PC-9 (cell line): ENCODE data around the gene OPN3. TPM values are rescaled to one million over a fixed set of nuclear protein-coding genes. Genes with fewer than 3 reads are reported as not detected.

Experiments used
- BruUV-seq: library from RNA; stranded (reverse); fragments of 400-500 nt; replicated peaks from 2 replicates; lab custom pipeline; 2021; lab: Mats Ljungman, UMichigan
- CTCF ChIA-PET: fragments of 300-600 bp; sonication (Branson Sonifier 250); formaldehyde crosslinking; loops from one replicate; lab custom pipeline; 2022; ENCODE audit warnings: antibody characterized with exemption; lab: Charles Lee
- POLR2A ChIA-PET: fragments of 300-600 bp; sonication (Branson Sonifier 250); formaldehyde crosslinking; loops from one replicate; lab custom pipeline; 2022; ENCODE audit warnings: antibody characterized with exemption; ENCODE audit not compliant: unreplicated experiment; lab: Charles Lee
- DNase-seq, 2 experiments: peaks; one replicate each; pipeline versions ENCODE4 v3.0.0 to v3.0.0-alpha.2; 2015 to 2022; ENCODE audit warnings: mixed read lengths in 1 of 2
- H2AFZ ChIP-seq: fragments of 200-600 bp; sonication (generic); 2 replicates; pipeline ENCODE4 v1.8.1; 2017; ENCODE audit warnings: antibody characterized with exemption
- H3F3A ChIP-seq: fragments of 200-600 bp; sonication (generic); 2 replicates; pipeline ENCODE4 v1.8.1; 2017; ENCODE audit warnings: antibody characterized with exemption, mild to moderate bottlenecking, low read depth; ENCODE audit not compliant: insufficient read depth
- H3K27ac ChIP-seq: fragments of 200-600 bp; sonication (generic); 2 replicates; pipeline ENCODE4 v1.6.1; 2016; ENCODE audit warnings: mixed run types
- H3K27me3 ChIP-seq: fragments of 200-600 bp; sonication (generic); 2 replicates; pipeline ENCODE4 v1.6.1; 2016; ENCODE audit warnings: low read depth, mixed run types; ENCODE audit not compliant: insufficient read depth
- H3K36me3 ChIP-seq: fragments of 200-600 bp; sonication (generic); 2 replicates; pipeline ENCODE4 v1.6.1; 2016; ENCODE audit warnings: low read depth, mixed run types
- H3K4me1 ChIP-seq: fragments of 200-600 bp; sonication (generic); replicated peaks from 2 replicates; pipeline ENCODE4 v1.6.1; 2016; ENCODE audit warnings: mixed run types; ENCODE audit not compliant: insufficient read depth
- H3K4me2 ChIP-seq: fragments of 200-600 bp; sonication (generic); 2 replicates; pipeline ENCODE4 v1.6.1; 2017; ENCODE audit warnings: mixed run types
- H3K4me3 ChIP-seq: fragments of 200-600 bp; sonication (generic); 2 replicates; pipeline ENCODE4 v1.6.1; 2016; ENCODE audit warnings: mixed run types
- H3K79me2 ChIP-seq: fragments of 200-600 bp; sonication (generic); 2 replicates; pipeline ENCODE4 v1.6.1; 2017; ENCODE audit warnings: low read depth, mixed run types
- H3K9me2 ChIP-seq: fragments of 200-600 bp; sonication (generic); 2 replicates; pipeline ENCODE4 v1.8.1; 2017; ENCODE audit warnings: mild to moderate bottlenecking; ENCODE audit not compliant: insufficient read depth
- H3K9me3 ChIP-seq: fragments of 200-600 bp; sonication (generic); 2 replicates; pipeline ENCODE4 v1.8.1; 2016; ENCODE audit warnings: low read depth; ENCODE audit not compliant: insufficient read depth
- H4K20me1 ChIP-seq: fragments of 200-600 bp; sonication (generic); 2 replicates; pipeline ENCODE4 v1.8.1; 2017; ENCODE audit not compliant: insufficient read depth
- CTCF ChIP-seq: fragments of 200-600 bp; sonication (generic); conservative IDR thresholded peaks from 2 replicates; pipeline ENCODE4 v1.6.1; 2017; ENCODE audit warnings: mixed run types, antibody characterized with exemption, mild to moderate bottlenecking, moderate library complexity
- EZH2 ChIP-seq: fragments of 200-600 bp; sonication (generic); IDR thresholded peaks from 2 replicates; pipeline ENCODE4 v1.8.0; 2017; ENCODE audit warnings: antibody characterized with exemption, low read depth
- intact Hi-C: fragments of 100-400 bp; cut with micrococcal nuclease; formaldehyde crosslinking; loops from one replicate; pipeline ENCODE4 v1.10.0; 2022; ENCODE audit not compliant: unreplicated experiment
- total RNA-seq: library from RNA; stranded (reverse); gene quantifications from 2 replicates; pipeline ENCODE4 v1.2.3, GENCODE V29; 2021

OPN3 gene
- total RNA-seq, 1 experiment from 2014 or later: 62.7 TPM

GRCh38 chr1:241605146-241605805, 34.9 kb downstream of the OPN3 start:
- no peak overlapping the region for H3K4me2 ChIP-seq
- DNase-seq: no peak
- H3K36me3 ChIP-seq: peaks cover 12% of the 10 kb centered on the region; the same call in 1 of the 2 replicates
- ChIA-PET POLR2A (interaction anchor here (0.6 kb wide), 1 partner anchor 325 kb away, joined by 3 read pairs; no protein-coding TSS in a partner anchor), CTCF (no interaction called here)
- TF ChIP-seq CTCF (peak; percentile 21; the same call in 1 of the 2 replicates), EZH2 (no peak)
- no peaks in the 10 kb centered on the region for H3K9me2 ChIP-seq
- H3F3A ChIP-seq: no peaks in the 10 kb centered on the region
- intact Hi-C loops: no loop called here
- no peaks in the 10 kb centered on the region for H3K27me3 ChIP-seq
- no peaks in the 10 kb centered on the region for H4K20me1 ChIP-seq
- H3K79me2 ChIP-seq: no peaks in the 10 kb centered on the region
- BruUV-seq: no TSS peak
- H3K4me3 ChIP-seq: no peak overlapping the region
- no peaks in the 10 kb centered on the region; the same call in 1 of the 2 replicates for H3K9me3 ChIP-seq
- no peak overlapping the region for H3K27ac ChIP-seq
- no peak overlapping the region for H2AFZ ChIP-seq
- peaks cover 17% of the 10 kb centered on the region for H3K4me1 ChIP-seq

- H4K20me1 ChIP-seq: no peaks in the 10 kb centered on the region
- no peak overlapping the region for H2AFZ ChIP-seq
- H3K27me3 ChIP-seq: no peaks in the 10 kb centered on the region
- no peak for DNase-seq
- no TSS peak for BruUV-seq
- ChIA-PET CTCF (no interaction called here), POLR2A (no interaction called here)
- intact Hi-C loops: no loop called here
- H3K36me3 ChIP-seq: peaks cover 12% of the 10 kb centered on the region; the same call in 1 of the 2 replicates
- no peaks in the 10 kb centered on the region for H3K9me2 ChIP-seq
- peaks cover 10% of the 10 kb centered on the region; the same call in 1 of the 2 replicates for H3K4me1 ChIP-seq
- H3K9me3 ChIP-seq: no peaks in the 10 kb centered on the region; the same call in 1 of the 2 replicates
- no peak overlapping the region for H3K4me2 ChIP-seq
- H3K27ac ChIP-seq: no peak overlapping the region
- no peak overlapping the region for H3K4me3 ChIP-seq
- no peaks in the 10 kb centered on the region for H3F3A ChIP-seq
- no peaks in the 10 kb centered on the region for H3K79me2 ChIP-seq
- no peak for TF ChIP-seq CTCF
- no peak for TF ChIP-seq EZH2
These were observed 36.4 kb downstream of the OPN3 start for GRCh38 chr1:241603731-241604245.

- Histone ChIP-seq H3K27ac (no peak overlapping the region), H3K27me3 (no peaks in the 10 kb centered on the region)
- BruUV-seq: no TSS peak
These were observed 39.7 kb downstream of the OPN3 start for GRCh38 chr1:241600496-241600901.

More at GRCh38 chr1:241600496-241600901, 39.7 kb downstream of the OPN3 start:
- Histone ChIP-seq H3K4me2 (no peak overlapping the region), H2AFZ (no peak overlapping the region), H3F3A (no peaks in the 10 kb centered on the region), H3K4me1 (no peaks in the 10 kb centered on the region), H4K20me1 (no peaks in the 10 kb centered on the region), H3K36me3 (peaks cover 28% of the 10 kb centered on the region), H3K9me2 (no peaks in the 10 kb centered on the region), H3K9me3 (no peaks in the 10 kb centered on the region; the same call in 1 of the 2 replicates), H3K79me2 (no peaks in the 10 kb centered on the region), H3K4me3 (no peak overlapping the region)
- intact Hi-C loops: no loop called here
- DNase-seq: no peak
- TF ChIP-seq CTCF (no peak), EZH2 (no peak)
- ChIA-PET CTCF (no interaction called here), POLR2A (no interaction called here)
